AG20443 (cell line): Measurements from ENCODE around the gene TUBGCP2.
"Not testable (repeated sequence)": the region's sequence is repeated elsewhere in the genome, so short reads cannot be mapped to it uniquely, and the experiment has no call there.

ENCODE experiments used
- DNase-seq: peaks from one replicate; pipeline ENCODE4 v3.0.0; 2012; ENCODE audit warnings: low spot score, mixed read lengths

TUBGCP2 gene

GRCh38 chr10:133277993-133278576 lies 30.6 kb downstream of the TUBGCP2 start:
- DNase-seq: no peak

GRCh38 chr10:133277277-133277992 lies 31.2 kb downstream of the TUBGCP2 start:
- DNase-seq: no peak

- DNase-seq: peak; percentile 68
Measured at GRCh38 chr10:133276435-133277201, 32.1 kb downstream of the TUBGCP2 start, which contains the start of gene ADAM8. TSS of gene ADAM8 (minus strand) at chr10:133276868. CDS start at chr10:133276817, 51 bp downstream.

- no peak for DNase-seq
Measured at GRCh38 chr10:133276100-133276434, 32.6 kb downstream of the TUBGCP2 start.

- DNase-seq: no peak
Measured at GRCh38 chr10:133275684-133276092, 33.0 kb downstream of the TUBGCP2 start.

- no peak for DNase-seq
Measured at GRCh38 chr10:133274751-133275683, 33.7 kb downstream of the TUBGCP2 start.

- DNase-seq: no peak
Measured at GRCh38 chr10:133273534-133274143, 35.0 kb downstream of the TUBGCP2 start.

- no peak for DNase-seq
Measured at GRCh38 chr10:133272964-133273420, 35.7 kb downstream of the TUBGCP2 start.

- no peak for DNase-seq
Measured at GRCh38 chr10:133272301-133272963, 36.2 kb downstream of the TUBGCP2 start.

GRCh38 chr10:133271521-133272300 lies 37.0 kb downstream of the TUBGCP2 start:
- no peak for DNase-seq

GRCh38 chr10:133270773-133271297 lies 37.8 kb downstream of the TUBGCP2 start:
- no peak for DNase-seq

GRCh38 chr10:133270204-133270603 lies 38.5 kb downstream of the TUBGCP2 start:
- no peak for DNase-seq

GRCh38 chr10:133269367-133269766 lies 39.3 kb downstream of the TUBGCP2 start:
- DNase-seq: no peak

- no peak for DNase-seq
Measured at GRCh38 chr10:133268532-133268931, 40.1 kb downstream of the TUBGCP2 start.

GRCh38 chr10:133267829-133268228 lies 40.8 kb downstream of the TUBGCP2 start:
- DNase-seq: no peak

- DNase-seq: no peak
Measured at GRCh38 chr10:133267293-133267692, 41.4 kb downstream of the TUBGCP2 start.

- DNase-seq: no peak
Measured at GRCh38 chr10:133266056-133266795, 42.4 kb downstream of the TUBGCP2 start.

- not testable (repeated sequence) for DNase-seq
Measured at GRCh38 chr10:133265052-133265451, 43.6 kb downstream of the TUBGCP2 start.

- no peak for DNase-seq
Measured at GRCh38 chr10:133264461-133264860, 44.2 kb downstream of the TUBGCP2 start.
